GM21786 (cell line): ENCODE data around the gene HGD.
A peak's percentile ranks its signal among the peaks of the same experiment; 100 is the strongest.

Experiments used
- ATAC-seq: cut with Tn5 transposase; IDR thresholded peaks from one replicate; pipeline ENCODE4 v1.9.1; 2021; ENCODE audit not compliant: unreplicated experiment

HGD gene

DNA sequence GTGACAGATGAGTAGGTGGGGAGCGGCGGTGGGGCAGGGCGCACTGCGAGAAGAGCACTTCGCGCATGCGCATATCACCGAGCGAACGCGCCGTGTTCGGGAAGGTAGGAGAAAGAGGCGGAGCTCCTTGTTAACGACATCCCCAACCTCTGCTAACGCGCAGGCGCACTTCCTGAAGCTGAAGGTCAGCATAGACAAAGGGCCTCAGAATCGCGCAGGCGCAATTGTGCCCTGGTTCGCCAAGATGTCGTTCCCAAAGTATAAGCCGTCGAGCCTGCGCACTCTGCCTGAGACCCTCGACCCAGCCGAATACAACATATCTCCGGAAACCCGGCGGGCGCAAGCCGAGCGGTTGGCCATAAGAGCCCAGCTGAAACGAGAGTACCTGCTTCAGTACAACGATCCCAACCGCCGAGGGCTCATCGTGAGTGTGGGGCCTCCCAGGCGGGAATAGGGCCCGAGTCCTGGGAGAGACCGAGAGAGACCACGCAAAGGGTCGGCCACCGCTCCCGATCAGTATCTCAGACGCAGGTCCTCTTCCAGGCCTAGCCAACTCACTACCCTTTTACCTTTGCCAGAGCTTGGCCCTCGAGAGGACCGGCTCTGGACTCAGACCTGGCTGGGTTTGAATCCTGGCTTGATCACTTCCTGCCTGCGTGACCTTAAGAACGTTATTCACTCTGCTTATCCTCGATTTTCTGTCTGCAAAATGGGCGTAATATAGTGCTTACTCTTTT is 85.8 kb downstream of the HGD start, which contains the start of gene NDUFB4:
Gene NDUFB4 (plus strand): TSS at position 221 of the 737 bp plus-strand sequence. CDS start 24 bp downstream, at position 245.
- ATAC-seq: peak; percentile 91

DNA sequence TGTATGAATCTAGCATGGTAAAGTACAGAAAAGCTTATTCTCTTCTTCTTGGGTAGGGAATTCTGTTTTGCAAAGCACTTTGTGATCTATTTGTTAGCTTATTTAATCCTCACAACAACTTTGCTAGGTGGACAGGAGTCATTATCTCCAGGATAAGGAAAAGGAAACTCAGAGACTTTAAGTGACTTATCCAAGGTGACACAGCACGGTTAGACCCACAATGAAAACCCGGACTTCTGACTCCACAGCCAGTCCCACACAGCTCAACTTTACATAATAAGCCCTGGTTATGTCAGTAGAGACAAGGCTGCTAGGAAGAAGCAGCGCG is 86.3 kb downstream of the HGD start:
- no peak for ATAC-seq

DNA sequence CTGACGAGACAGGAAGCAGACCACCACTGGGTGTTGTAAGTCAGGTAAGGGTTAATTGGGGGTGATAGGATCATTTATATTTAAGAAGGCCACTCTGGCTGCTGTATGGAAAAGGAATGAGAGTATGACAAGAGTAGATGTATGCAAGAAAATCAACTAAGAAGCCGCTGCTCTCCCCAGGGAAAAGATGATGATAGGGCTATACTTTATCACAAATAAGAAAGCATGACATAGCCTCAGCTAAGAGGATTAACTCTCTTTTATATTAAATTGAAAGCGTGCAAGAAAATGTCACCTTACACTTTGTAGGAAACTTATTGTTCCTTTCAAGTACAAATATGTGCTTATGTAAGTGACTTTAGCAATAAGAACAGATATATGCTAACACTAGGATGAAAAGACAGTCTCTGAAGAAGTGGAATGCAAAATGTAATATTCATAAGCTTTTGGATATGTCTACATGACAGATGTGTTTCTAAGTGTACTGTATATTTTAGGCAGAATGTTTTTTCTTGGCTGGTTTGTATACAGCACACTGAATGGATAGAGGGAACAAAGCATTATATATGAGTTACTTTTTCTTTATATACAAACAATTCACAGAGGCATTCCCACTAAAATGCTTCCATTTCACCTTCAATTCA is 94.6 kb downstream of the HGD start:
- ATAC-seq: no peak
